Upper lobe of left lung (tissue), 4 donors: ENCODE measurements around the gene KIAA1217.

Experiments used
- POLR2A ChIP-seq, 4 donors: fragments of 450-650 bp; IDR thresholded peaks; one replicate each; pipeline ENCODE4 v1.5.1; 2016 to 2017; ENCODE audit warnings: antibody characterized with exemption in 4 of 4, mild to moderate bottlenecking in 2 of 4
- POLR2AphosphoS5 ChIP-seq, 2 donors: sonication (generic); formaldehyde crosslinking; IDR thresholded peaks; one replicate each; pipeline ENCODE4 v1.5.1; 2017; ENCODE audit warnings: antibody characterized with exemption in 2 of 2

DNA sequence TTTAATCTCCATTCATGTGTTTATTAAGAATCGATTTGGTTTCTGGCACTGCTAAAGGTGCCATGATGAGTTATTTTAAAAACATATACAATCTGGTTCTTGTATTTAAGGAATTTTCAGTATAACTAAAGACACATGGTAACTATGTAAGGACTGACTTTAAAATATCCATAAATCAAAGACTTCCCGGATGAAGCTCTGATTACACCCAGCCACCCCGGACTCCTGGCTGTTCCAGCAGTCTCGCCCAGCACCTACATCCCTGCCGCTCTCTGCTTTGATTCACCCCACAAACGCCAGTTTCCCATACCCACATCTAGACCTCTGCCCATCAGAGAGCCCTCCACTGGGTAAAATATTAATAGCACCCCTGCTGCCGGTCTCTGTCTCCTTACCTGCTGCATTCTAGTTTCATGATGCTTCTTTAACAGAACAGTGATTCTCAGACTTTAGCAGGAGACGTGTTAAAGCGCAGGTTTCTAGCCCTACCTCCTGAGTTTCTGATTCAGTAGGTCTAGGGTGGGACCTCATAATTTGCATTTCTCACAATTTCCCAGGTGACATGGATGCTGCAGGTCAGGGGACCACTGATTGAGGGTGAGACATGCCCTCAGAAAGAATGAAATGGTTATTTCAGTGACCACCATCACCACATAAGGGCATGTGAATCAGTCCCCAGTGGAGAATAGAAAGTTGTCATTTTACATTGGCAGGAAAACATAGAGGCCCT, 185.7 kb downstream of the KIAA1217 start:
- no peak for TF ChIP-seq POLR2A (IDR thresholded peaks at IDR 0.05)
- no peak for TF ChIP-seq POLR2AphosphoS5 (IDR thresholded peaks at IDR 0.05)
